Measurements from ENCODE around the gene SMIM10L2A. TPM values are rescaled to one million over a fixed set of nuclear protein-coding genes. Genes with fewer than 3 reads are reported as not detected.

The SMIM10L2A gene
- total RNA-seq, 2 experiments from 2014 or later = 0.22 to 0.23 TPM

GRCh38 chrX:135433531-135434257 is 11.9 kb downstream of the SMIM10L2A start:
- TF ChIP-seq CTCF (IDR thresholded peaks at IDR 0.05) = no peak
- ChIA-PET POLR2A (no interaction called here), CTCF (interaction anchor here (1.0 kb wide), 1 partner anchor 20 kb away, joined by 3 read pairs; no protein-coding TSS in a partner anchor)
- H3K4me1 Mint-ChIP-seq (ENCODE audit: low read depth) = peaks cover 9% of the 10 kb centered on the region
- ATAC-seq = no peak
- H3K27me3 Mint-ChIP-seq = peaks cover 6% of the 10 kb centered on the region
- H3K9me3 Mint-ChIP-seq = peaks cover 6% of the 10 kb centered on the region
- no peak for DNase-seq
- no peak overlapping the region for H3K4me3 Mint-ChIP-seq
- intact Hi-C loops (cut with micrococcal nuclease) = no loop called here
- no peak overlapping the region for H3K27ac Mint-ChIP-seq
- peaks cover 1% of the 10 kb centered on the region for H3K36me3 Mint-ChIP-seq (ENCODE audit: low read depth)

- Mint-ChIP-seq H3K9me3 (peaks cover 6% of the 10 kb centered on the region), H3K36me3 (ENCODE audit: low read depth) (peaks cover 1% of the 10 kb centered on the region), H3K4me1 (ENCODE audit: low read depth) (peaks cover 9% of the 10 kb centered on the region), H3K4me3 (no peak overlapping the region), H3K27ac (no peak overlapping the region), H3K27me3 (peaks cover 2% of the 10 kb centered on the region)
- DNase-seq = no peak
- TF ChIP-seq CTCF (IDR thresholded peaks at IDR 0.05) = no peak
- ATAC-seq = no peak
- ChIA-PET POLR2A (no interaction called here), CTCF (no interaction called here)
- intact Hi-C loops (cut with micrococcal nuclease) = no loop called here
Observed at GRCh38 chrX:135434258-135435138, 12.8 kb downstream of the SMIM10L2A start.

GRCh38 chrX:135435139-135435922 is 13.6 kb downstream of the SMIM10L2A start:
- ATAC-seq (no peak), DNase-seq (no peak)
- Mint-ChIP-seq H3K4me3 (no peak overlapping the region), H3K27me3 (no peaks in the 10 kb centered on the region), H3K27ac (no peak overlapping the region), H3K36me3 (ENCODE audit: low read depth) (no peaks in the 10 kb centered on the region), H3K4me1 (ENCODE audit: low read depth) (peaks cover 9% of the 10 kb centered on the region), H3K9me3 (peaks cover 4% of the 10 kb centered on the region)
- TF ChIP-seq CTCF (IDR thresholded peaks at IDR 0.05) = no peak
- intact Hi-C loops (cut with micrococcal nuclease) = no loop called here
- POLR2A ChIA-PET = no interaction called here
- CTCF ChIA-PET = no interaction called here

GRCh38 chrX:135435933-135436332 is 14.2 kb downstream of the SMIM10L2A start:
- peaks cover 9% of the 10 kb centered on the region for H3K4me1 Mint-ChIP-seq (ENCODE audit: low read depth)
- no peaks in the 10 kb centered on the region for H3K27me3 Mint-ChIP-seq
- no peak overlapping the region for H3K27ac Mint-ChIP-seq
- ChIA-PET CTCF (no interaction called here), POLR2A (no interaction called here)
- H3K36me3 Mint-ChIP-seq (ENCODE audit: low read depth) = no peaks in the 10 kb centered on the region
- peaks cover 2% of the 10 kb centered on the region for H3K9me3 Mint-ChIP-seq
- no peak for ATAC-seq
- intact Hi-C loops (cut with micrococcal nuclease) = no loop called here
- DNase-seq = no peak
- no peak for TF ChIP-seq CTCF (IDR thresholded peaks at IDR 0.05)
- no peak overlapping the region for H3K4me3 Mint-ChIP-seq
